ENCODE results near the gene ADGRD2. TPM values are rescaled to one million over a fixed set of nuclear protein-coding genes. Genes with fewer than 3 reads are reported as not detected.

ADGRD2 gene
- total RNA-seq, 1 donor from 2014 or later = not detected

GRCh38 chr9:124475868-124476690 lies 25.8 kb downstream of the ADGRD2 start:
- no peak for DNase-seq (ENCODE audit: low spot score)
- intact Hi-C loops (cut with DNase I) = no loop called here

DNA sequence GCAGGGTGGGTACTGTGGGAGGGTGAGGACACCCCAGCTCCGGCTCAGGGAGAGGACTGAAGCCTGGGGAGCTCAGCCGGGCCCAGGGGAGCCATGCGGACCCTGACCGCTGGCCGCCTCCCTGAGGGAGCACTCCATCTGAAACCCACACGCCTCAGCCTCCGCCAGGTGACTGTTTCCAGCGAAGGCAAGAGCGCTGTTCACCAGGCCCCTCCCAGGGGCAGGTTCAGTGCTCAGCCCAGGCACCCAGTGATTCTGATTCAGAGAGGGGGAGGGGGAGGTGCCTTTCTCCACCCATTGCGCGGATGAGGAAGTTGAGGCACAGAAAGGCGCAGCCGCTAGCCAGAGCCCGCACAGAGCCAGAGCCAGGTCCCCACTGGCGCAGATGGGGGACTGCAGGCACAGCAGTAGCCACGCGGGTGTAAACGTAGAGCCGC lies 27.0 kb downstream of the ADGRD2 start:
- intact Hi-C loops (cut with DNase I) = no loop called here
- no peak for DNase-seq (ENCODE audit: low spot score)

DNA sequence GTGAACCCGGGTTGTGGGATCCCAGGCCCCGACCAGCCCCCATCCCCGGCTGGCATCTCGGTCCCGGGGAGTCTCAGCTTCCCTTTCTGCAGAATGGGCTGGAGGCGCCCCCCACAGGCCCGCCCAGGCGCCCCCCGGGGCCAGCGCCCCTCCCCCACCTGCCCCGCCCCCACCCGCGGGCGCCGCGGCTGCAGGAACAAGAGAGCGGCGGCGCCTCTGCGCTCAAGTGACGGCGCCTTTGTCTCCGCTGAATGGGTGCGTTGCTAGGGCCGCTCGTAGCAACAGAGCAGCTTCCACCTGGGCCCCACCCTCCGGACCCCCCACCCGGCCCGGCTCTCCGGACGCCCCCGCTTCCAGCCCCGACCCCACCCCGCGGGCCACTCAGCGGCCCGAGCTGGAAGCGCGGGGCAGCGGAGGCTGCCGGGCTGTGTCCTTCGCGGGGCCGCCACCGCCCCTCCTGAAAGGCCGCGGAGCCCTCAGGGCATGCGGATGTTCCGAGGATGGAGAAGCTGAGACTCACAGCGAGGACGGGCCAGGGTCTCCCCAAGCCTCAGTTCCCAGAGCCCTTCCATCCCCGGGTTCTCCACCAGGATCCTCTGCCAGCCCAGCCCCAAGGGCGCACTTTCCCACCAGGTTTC lies 27.5 kb downstream of the ADGRD2 start:
- no peak for DNase-seq (ENCODE audit: low spot score)
- intact Hi-C loops (cut with DNase I) = no loop called here

DNA sequence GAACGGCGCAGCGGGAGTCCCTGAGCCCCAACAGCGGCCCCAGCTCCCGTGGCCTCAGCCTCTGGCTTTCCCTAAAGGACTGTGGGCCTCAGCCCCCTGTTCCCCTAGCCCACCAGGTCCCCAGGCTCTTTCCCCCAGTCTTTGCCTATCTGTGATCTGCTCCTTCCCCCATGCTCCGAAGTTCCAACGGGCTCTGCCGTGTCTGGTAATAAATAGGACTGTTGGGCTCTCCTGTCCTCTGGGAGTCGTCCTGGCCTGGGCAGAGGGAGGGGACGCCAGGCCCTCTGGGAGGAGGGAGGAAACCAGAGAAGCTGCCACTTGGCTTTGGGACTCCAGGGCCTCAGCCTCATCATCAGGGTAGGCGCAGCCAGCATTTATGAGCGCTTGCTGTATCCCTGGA lies 28.1 kb downstream of the ADGRD2 start:
- DNase-seq (ENCODE audit: low spot score) = no peak
- intact Hi-C loops (cut with DNase I) = no loop called here

DNA sequence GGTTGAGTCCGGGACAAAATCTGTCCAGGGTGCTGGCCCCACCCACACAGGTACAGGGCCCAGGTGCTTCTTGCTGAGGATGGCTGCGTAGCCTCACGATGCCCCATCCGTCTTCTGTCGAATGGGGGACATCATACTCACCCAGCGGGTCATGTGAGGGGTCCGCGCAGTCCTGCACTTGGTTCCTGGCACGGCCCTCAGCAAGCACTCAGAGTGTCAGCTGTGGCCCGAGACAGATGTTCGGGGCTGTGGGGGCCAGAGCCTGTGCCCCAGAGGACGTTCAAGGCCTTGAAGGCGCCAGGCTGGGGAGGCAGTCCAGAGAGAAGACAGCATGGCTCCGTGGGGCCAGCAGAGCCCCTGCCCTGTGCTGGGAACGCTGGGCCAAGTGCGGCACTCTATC lies 29.1 kb downstream of the ADGRD2 start:
- no peak for DNase-seq (ENCODE audit: low spot score)
- intact Hi-C loops (cut with DNase I) = no loop called here

GRCh38 chr9:124479947-124480620 lies 29.8 kb downstream of the ADGRD2 start:
- no peak for DNase-seq (ENCODE audit: low spot score)
- intact Hi-C loops (cut with DNase I) = loop anchor here (5.0 kb wide), 1 partner anchor 52 kb away; no protein-coding TSS in a partner anchor

DNA sequence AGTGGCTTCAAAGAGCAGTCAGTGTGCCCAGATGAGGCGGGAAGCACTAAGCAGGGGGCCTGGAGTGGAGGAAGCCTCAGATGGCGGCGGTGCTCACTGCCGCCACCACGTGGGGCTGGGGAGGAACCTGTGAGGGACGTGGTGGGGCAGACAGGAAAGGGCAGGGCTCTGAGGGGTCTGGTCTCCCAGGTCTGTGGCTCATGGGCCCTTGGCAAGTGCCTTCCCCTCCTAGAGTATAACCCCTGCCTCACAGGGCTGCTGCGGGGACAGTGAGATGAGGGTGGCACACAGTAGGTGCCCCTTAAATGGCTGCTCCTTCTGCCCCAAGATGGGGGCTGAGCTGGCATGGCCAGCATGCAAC lies 30.4 kb downstream of the ADGRD2 start:
- intact Hi-C loops (cut with DNase I) = loop anchor here (5.0 kb wide), 1 partner anchor 52 kb away; no protein-coding TSS in a partner anchor
- DNase-seq (ENCODE audit: low spot score) = no peak

DNA sequence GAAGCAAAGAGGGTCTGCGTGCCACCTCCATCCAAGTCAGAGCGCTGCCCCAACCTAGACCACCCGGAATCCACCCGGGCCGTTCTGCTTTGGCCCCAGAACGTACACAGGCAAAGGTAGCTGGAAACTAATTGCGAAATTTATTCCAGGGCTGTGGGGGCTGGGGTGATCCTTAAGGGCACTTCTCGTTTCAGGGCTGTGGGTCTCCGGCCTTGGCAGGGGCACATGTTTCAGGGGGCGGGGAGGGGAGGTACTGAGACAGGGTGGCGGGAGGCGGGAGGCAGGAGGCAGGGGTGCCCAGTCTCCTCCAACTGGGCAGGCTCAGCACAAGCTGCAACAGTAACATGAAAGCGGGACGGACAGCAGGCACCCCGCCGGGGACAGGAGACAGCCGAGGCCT lies 30.9 kb downstream of the ADGRD2 start:
- intact Hi-C loops (cut with DNase I) = loop anchor here (5.0 kb wide), 1 partner anchor 51 kb away; no protein-coding TSS in a partner anchor
- DNase-seq (ENCODE audit: low spot score) = no peak

DNA sequence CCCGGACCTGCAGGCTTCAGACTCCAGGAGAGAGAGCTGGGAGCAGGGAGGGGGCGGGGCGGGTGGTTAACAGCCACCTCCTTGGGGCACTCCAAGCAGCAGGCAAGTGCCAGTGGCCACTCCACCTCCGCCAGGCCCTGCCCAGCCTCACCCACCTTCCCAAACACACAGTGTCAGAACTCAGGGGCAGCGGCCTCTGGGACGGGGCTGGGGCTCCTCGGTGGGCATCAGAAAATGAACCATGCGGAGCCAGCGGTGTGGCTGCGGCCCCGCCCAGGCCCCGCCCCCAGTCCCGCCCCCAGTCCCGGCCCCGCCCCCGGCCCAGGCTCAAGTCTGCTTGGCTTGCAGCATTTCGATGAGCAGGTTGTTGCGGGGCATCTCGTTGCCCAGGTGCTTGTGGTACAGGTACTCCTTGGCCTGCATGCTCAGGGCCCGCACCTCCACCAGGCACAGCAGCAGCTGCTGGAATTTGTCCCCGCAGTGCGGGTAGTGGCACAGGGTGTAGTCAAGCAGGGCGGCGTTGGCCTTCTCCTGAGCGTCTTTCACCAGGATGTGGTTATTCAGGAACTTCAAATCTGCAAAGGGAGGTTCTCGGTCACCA lies 32.3 kb downstream of the ADGRD2 start:
- intact Hi-C loops (cut with DNase I) = loop anchor here (5.0 kb wide), 1 partner anchor 50 kb away; no protein-coding TSS in a partner anchor
- no peak for DNase-seq (ENCODE audit: low spot score)

- intact Hi-C loops (cut with DNase I) = loop anchor here (5.0 kb wide), 1 partner anchor 49 kb away; no protein-coding TSS in a partner anchor
- DNase-seq (ENCODE audit: low spot score) = no peak
These were observed 33.2 kb downstream of the ADGRD2 start for GRCh38 chr9:124483481-124483880.

DNA sequence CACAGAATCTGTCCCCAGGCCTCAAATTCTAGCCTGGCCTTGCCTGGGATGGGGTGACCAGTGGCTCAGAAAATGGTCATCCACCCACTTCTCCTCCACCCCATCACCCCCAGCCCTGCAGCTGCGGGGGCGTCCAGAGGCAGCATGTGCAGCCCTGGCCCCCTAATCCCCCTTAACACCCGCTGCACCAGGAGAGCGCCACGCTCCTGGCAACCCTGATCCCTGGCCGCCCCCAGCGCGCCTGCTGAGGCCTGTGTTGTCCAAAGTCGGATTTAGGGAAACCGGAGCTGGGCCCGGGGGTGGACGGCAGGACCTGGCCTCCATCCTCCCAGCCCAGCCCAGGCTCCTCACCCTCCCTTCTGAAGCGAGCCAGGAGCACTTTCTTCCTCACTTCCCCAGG lies 35.0 kb downstream of the ADGRD2 start:
- intact Hi-C loops (cut with DNase I) = no loop called here
- DNase-seq (ENCODE audit: low spot score) = no peak

DNA sequence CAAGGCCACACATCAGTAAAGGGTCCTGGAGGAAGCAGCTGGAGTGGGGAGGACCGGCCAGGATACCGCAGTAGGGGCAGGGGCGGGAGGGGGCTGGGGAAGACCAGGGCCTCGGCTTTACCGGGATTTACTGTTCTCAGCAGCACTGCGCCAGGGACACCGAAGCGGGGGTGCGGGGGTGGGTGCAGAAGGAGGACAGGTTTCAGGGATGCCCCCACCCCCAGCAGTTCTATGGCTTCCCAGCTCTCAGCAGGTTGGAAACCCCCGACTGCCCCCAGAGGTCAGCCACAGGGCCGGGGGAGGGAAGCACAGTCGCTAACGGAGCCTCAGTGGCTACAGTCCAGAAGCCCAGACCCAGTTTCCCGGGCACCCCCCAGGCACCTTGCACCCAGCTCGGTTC lies 35.7 kb downstream of the ADGRD2 start:
- no peak for DNase-seq (ENCODE audit: low spot score)
- intact Hi-C loops (cut with DNase I) = no loop called here

GRCh38 chr9:124486778-124487259 lies 36.6 kb downstream of the ADGRD2 start:
- intact Hi-C loops (cut with DNase I) = no loop called here
- DNase-seq (ENCODE audit: low spot score) = no peak

- no peak for DNase-seq (ENCODE audit: low spot score)
- intact Hi-C loops (cut with DNase I) = no loop called here
These were observed 37.3 kb downstream of the ADGRD2 start for GRCh38 chr9:124487260-124488182.

DNA sequence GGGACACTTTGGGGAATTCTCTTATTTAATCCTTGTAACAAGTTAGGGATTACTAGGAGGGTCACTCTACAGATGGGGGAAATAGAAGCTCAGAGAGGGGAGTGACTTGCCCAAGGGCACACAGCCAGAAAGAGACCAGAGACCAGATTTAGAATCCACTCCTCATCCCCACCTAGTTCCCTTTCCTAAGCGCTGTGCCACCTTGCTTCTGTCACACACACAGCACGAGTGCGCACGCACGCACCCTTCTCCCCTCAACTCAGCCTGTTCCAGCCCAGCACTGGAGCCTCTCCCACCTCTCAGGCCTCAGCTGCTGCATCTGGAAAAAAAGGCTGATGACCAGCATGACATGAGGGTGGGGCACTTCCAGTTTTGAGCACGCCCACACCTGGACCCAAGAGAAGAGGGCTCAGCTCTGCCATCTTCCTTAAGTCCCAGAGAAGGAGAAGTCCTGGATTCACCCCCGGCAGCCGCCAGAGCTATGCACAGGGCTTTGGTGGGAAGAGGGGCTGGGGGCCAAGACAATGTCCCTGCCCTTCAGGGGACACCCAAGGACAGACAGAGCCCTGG lies 38.5 kb downstream of the ADGRD2 start:
- intact Hi-C loops (cut with DNase I) = no loop called here
- DNase-seq (ENCODE audit: low spot score) = no peak

DNA sequence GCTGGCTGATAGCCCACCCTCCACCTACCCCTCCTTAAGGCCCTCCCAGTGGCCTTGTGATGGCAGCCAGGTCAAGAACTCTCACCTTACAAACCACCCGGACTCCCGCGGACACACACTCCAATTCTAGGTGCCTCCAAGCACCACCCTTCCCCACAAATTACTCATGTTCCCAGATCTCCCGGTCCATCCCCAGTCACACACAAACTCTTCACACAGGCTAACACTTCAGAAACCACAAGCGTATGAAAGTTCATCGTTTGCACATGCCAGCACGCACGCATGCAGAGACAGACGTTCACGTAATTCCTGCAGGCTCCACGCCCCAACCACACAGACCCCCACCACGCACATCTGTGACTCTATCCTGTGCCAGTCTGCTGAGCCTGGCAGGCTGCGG lies 39.0 kb downstream of the ADGRD2 start:
- DNase-seq (ENCODE audit: low spot score) = no peak
- intact Hi-C loops (cut with DNase I) = no loop called here

GRCh38 chr9:124490004-124490403 lies 39.8 kb downstream of the ADGRD2 start:
- DNase-seq (ENCODE audit: low spot score) = no peak
- intact Hi-C loops (cut with DNase I) = no loop called here

Data from cardiac septum (tissue), 1 donor.